ENCODE results near the gene INPP4B. TPM values are rescaled to one million over a fixed set of nuclear protein-coding genes. Genes with fewer than 3 reads are reported as not detected.

Gene INPP4B
- total RNA-seq, 1 experiment from 2014 or later = 0.07 TPM

- Mint-ChIP-seq H3K36me3 (ENCODE audit: insufficient read depth in 1 of 3, low read depth in 3 of 3) (no peaks in the 10 kb centered on the region), H3K4me3 (no peak overlapping the region), H3K27me3 (ENCODE audit: low read depth) (no peaks in the 10 kb centered on the region), H3K4me1 (peaks cover 0 to 8% of the 10 kb centered on the region in 2 experiments; a peak in 2 of 4 replicates), H3K27ac (no peak overlapping the region), H3K9me3 (no peaks in the 10 kb centered on the region)
- Histone ChIP-seq H4K91ac (ENCODE audit: insufficient read length, low read depth, low read length) (no peak overlapping the region), H3K79me1 (ENCODE audit: insufficient read depth, low read depth, low read length, poor library complexity, severe bottlenecking) (no peaks in the 10 kb centered on the region), H3K27me3 (ENCODE audit: insufficient read depth, low read length) (no peaks in the 10 kb centered on the region), H3K14ac (ENCODE audit: insufficient read depth, low read length) (no peak overlapping the region), H4K8ac (replicated peaks; ENCODE audit: insufficient read length, low read depth, low read length) (no peak overlapping the region), H3K4me1 (ENCODE audit: insufficient read depth, low read length) (no peaks in the 10 kb centered on the region), H3K27ac (ENCODE audit: insufficient read length, low read depth, low read length) (no peak overlapping the region), H3K4me2 (ENCODE audit: insufficient read depth, insufficient read length, low read length) (no peak overlapping the region), H3K4ac (ENCODE audit: low read depth, low read length) (no peak overlapping the region), H3K9ac (ENCODE audit: extremely low read depth, insufficient read length, low read length) (no peak overlapping the region), H2BK15ac (ENCODE audit: low read depth, low read length) (no peak overlapping the region), H2BK120ac (ENCODE audit: low read depth, low read length, poor library complexity, severe bottlenecking) (no peak overlapping the region), H3K79me2 (ENCODE audit: insufficient read depth, low read length) (no peaks in the 10 kb centered on the region), H3K9me3 (ENCODE audit: control insufficient read depth, low read depth, low read length) (no peaks in the 10 kb centered on the region), H3T11ph (ENCODE audit: low read length) (no peak overlapping the region), H2AFZ (ENCODE audit: low read length) (no peak overlapping the region), H3K23ac (ENCODE audit: insufficient read length, low read depth, low read length) (no peak overlapping the region), H2BK20ac (ENCODE audit: low read depth, low read length, poor library complexity, severe bottlenecking) (no peak overlapping the region), H2AK5ac (ENCODE audit: insufficient read length, low read length) (no peak overlapping the region), H3K23me2 (ENCODE audit: insufficient read length, low read depth, low read length, poor library complexity, severe bottlenecking) (no peaks in the 10 kb centered on the region), H3K56ac (ENCODE audit: insufficient read length, low read depth, low read length) (no peak overlapping the region), H2BK5ac (ENCODE audit: insufficient read length, low read length) (no peak overlapping the region), H2BK12ac (ENCODE audit: insufficient read length, low read depth, low read length) (no peak overlapping the region), H4K5ac (ENCODE audit: insufficient read length, low read depth, low read length) (no peak overlapping the region), H4K20me1 (ENCODE audit: control insufficient read depth, insufficient read depth, insufficient read length) (no peaks in the 10 kb centered on the region), H3K18ac (ENCODE audit: insufficient read length, low read depth, low read length) (no peak overlapping the region)
- DNase-seq = no peak
- TF ChIP-seq, protein P1, sequence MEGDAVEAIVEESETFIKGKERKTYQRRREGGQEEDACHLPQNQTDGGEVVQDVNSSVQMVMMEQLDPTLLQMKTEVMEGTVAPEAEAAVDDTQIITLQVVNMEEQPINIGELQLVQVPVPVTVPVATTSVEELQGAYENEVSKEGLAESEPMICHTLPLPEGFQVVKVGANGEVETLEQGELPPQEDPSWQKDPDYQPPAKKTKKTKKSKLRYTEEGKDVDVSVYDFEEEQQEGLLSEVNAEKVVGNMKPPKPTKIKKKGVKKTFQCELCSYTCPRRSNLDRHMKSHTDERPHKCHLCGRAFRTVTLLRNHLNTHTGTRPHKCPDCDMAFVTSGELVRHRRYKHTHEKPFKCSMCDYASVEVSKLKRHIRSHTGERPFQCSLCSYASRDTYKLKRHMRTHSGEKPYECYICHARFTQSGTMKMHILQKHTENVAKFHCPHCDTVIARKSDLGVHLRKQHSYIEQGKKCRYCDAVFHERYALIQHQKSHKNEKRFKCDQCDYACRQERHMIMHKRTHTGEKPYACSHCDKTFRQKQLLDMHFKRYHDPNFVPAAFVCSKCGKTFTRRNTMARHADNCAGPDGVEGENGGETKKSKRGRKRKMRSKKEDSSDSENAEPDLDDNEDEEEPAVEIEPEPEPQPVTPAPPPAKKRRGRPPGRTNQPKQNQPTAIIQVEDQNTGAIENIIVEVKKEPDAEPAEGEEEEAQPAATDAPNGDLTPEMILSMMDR (conservative IDR thresholded peaks at IDR 0.05) = no peak
- WGBS (ENCODE audit: extremely low coverage, insufficient read length, low lambda C conversion rate) = no CpG with 5 or more reads among the region's 4 CpGs
Observed at GRCh38 chr4:142081025-142081424, 765.1 kb downstream of the INPP4B start.

Measured in H9 (cell line).